ENCODE measurements around the gene TCEA2. TPM values are rescaled to one million over a fixed set of nuclear protein-coding genes. Genes with fewer than 3 reads are reported as not detected.

The TCEA2 gene
- total and polyA plus RNA-seq, 2 of the 13 experiments (the other 11 are each of a cell fraction or from before 2014, with no cell fraction given) = 28.1 to 33.7 TPM

DNA sequence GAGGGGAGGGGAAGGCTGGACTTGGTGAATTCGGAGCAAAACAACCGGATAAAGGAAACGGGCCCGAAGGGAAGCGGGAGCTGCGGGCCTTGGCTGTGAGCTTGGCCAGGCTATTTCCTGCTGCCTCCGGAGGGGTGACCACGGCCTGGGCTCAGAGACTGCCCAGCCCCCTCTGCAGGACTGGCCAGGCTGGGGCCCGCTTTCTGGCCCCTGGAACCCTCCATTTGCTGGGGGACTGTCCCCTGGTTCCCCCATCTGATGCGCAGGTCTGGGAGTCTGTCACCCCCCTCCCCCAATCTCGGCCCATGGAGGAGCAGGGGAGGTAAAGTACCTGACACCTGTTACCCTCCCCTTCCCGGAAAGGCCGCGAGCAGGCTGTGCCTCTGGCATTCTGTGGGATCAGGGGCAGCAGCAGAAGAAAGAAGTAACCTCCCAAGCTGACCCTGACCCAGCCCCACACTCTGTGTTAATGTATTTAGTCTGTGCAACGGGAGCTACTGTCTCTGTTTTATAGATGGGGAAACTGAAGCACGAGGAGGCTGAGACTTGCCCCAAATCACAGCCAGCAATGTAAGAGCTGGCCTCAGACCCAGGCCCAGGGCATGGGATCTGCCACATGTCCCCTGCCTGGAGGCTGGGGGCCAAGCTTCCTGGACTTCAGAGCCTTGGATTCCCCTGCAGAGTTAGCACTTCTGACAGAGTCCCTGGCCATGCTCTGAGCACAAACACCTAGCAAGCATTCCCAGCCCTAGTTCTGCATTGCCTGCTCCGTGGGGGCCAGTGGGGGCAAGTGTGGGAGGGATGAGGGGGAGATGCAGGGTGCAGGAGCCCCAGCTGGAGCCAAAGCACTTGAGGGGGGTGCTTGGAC lies 23.5 kb upstream of the TCEA2 start (continued):
- TF ChIP-seq, protein P1, sequence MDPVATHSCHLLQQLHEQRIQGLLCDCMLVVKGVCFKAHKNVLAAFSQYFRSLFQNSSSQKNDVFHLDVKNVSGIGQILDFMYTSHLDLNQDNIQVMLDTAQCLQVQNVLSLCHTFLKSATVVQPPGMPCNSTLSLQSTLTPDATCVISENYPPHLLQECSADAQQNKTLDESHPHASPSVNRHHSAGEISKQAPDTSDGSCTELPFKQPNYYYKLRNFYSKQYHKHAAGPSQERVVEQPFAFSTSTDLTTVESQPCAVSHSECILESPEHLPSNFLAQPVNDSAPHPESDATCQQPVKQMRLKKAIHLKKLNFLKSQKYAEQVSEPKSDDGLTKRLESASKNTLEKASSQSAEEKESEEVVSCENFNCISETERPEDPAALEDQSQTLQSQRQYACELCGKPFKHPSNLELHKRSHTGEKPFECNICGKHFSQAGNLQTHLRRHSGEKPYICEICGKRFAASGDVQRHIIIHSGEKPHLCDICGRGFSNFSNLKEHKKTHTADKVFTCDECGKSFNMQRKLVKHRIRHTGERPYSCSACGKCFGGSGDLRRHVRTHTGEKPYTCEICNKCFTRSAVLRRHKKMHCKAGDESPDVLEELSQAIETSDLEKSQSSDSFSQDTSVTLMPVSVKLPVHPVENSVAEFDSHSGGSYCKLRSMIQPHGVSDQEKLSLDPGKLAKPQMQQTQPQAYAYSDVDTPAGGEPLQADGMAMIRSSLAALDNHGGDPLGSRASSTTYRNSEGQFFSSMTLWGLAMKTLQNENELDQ (CRISPR knock-in tag; IDR thresholded peaks at IDR 0.05; ENCODE audit: borderline replicate concordance) = no peak
- TF ChIP-seq, protein P2, sequence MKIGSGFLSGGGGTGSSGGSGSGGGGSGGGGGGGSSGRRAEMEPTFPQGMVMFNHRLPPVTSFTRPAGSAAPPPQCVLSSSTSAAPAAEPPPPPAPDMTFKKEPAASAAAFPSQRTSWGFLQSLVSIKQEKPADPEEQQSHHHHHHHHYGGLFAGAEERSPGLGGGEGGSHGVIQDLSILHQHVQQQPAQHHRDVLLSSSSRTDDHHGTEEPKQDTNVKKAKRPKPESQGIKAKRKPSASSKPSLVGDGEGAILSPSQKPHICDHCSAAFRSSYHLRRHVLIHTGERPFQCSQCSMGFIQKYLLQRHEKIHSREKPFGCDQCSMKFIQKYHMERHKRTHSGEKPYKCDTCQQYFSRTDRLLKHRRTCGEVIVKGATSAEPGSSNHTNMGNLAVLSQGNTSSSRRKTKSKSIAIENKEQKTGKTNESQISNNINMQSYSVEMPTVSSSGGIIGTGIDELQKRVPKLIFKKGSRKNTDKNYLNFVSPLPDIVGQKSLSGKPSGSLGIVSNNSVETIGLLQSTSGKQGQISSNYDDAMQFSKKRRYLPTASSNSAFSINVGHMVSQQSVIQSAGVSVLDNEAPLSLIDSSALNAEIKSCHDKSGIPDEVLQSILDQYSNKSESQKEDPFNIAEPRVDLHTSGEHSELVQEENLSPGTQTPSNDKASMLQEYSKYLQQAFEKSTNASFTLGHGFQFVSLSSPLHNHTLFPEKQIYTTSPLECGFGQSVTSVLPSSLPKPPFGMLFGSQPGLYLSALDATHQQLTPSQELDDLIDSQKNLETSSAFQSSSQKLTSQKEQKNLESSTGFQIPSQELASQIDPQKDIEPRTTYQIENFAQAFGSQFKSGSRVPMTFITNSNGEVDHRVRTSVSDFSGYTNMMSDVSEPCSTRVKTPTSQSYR (CRISPR knock-in tag; IDR thresholded peaks at IDR 0.05; ENCODE audit: borderline replicate concordance) = peak; percentile 34; the same call in 1 of the 2 replicates
- TF ChIP-seq, protein P3, sequence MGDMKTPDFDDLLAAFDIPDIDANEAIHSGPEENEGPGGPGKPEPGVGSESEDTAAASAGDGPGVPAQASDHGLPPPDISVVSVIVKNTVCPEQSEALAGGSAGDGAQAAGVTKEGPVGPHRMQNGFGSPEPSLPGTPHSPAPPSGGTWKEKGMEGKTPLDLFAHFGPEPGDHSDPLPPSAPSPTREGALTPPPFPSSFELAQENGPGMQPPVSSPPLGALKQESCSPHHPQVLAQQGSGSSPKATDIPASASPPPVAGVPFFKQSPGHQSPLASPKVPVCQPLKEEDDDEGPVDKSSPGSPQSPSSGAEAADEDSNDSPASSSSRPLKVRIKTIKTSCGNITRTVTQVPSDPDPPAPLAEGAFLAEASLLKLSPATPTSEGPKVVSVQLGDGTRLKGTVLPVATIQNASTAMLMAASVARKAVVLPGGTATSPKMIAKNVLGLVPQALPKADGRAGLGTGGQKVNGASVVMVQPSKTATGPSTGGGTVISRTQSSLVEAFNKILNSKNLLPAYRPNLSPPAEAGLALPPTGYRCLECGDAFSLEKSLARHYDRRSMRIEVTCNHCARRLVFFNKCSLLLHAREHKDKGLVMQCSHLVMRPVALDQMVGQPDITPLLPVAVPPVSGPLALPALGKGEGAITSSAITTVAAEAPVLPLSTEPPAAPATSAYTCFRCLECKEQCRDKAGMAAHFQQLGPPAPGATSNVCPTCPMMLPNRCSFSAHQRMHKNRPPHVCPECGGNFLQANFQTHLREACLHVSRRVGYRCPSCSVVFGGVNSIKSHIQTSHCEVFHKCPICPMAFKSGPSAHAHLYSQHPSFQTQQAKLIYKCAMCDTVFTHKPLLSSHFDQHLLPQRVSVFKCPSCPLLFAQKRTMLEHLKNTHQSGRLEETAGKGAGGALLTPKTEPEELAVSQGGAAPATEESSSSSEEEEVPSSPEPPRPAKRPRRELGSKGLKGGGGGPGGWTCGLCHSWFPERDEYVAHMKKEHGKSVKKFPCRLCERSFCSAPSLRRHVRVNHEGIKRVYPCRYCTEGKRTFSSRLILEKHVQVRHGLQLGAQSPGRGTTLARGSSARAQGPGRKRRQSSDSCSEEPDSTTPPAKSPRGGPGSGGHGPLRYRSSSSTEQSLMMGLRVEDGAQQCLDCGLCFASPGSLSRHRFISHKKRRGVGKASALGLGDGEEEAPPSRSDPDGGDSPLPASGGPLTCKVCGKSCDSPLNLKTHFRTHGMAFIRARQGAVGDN (CRISPR knock-in tag; IDR thresholded peaks at IDR 0.05) = peak; percentile 38; the same call in 1 of the 2 replicates
- TF ChIP-seq, protein P4, sequence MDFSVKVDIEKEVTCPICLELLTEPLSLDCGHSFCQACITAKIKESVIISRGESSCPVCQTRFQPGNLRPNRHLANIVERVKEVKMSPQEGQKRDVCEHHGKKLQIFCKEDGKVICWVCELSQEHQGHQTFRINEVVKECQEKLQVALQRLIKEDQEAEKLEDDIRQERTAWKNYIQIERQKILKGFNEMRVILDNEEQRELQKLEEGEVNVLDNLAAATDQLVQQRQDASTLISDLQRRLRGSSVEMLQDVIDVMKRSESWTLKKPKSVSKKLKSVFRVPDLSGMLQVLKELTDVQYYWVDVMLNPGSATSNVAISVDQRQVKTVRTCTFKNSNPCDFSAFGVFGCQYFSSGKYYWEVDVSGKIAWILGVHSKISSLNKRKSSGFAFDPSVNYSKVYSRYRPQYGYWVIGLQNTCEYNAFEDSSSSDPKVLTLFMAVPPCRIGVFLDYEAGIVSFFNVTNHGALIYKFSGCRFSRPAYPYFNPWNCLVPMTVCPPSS (IDR thresholded peaks at IDR 0.05) = no peak
- TF ChIP-seq SIX4 (CRISPR knock-in tag; IDR thresholded peaks at IDR 0.05) = no peak
- no peak for TF ChIP-seq KMT2B (CRISPR knock-in tag; IDR thresholded peaks at IDR 0.05)
- no peak for TF ChIP-seq ZNF367 (CRISPR knock-in tag; IDR thresholded peaks at IDR 0.05; ENCODE audit: borderline replicate concordance)
- 0 out of 2 replicates have a peak, but pooled peaks have one; percentile 34 for TF ChIP-seq ZNF563 (CRISPR knock-in tag; IDR thresholded peaks at IDR 0.05)
- no peak for TF ChIP-seq ZFP1 (CRISPR knock-in tag; IDR thresholded peaks at IDR 0.05)
- TF ChIP-seq, protein P5, sequence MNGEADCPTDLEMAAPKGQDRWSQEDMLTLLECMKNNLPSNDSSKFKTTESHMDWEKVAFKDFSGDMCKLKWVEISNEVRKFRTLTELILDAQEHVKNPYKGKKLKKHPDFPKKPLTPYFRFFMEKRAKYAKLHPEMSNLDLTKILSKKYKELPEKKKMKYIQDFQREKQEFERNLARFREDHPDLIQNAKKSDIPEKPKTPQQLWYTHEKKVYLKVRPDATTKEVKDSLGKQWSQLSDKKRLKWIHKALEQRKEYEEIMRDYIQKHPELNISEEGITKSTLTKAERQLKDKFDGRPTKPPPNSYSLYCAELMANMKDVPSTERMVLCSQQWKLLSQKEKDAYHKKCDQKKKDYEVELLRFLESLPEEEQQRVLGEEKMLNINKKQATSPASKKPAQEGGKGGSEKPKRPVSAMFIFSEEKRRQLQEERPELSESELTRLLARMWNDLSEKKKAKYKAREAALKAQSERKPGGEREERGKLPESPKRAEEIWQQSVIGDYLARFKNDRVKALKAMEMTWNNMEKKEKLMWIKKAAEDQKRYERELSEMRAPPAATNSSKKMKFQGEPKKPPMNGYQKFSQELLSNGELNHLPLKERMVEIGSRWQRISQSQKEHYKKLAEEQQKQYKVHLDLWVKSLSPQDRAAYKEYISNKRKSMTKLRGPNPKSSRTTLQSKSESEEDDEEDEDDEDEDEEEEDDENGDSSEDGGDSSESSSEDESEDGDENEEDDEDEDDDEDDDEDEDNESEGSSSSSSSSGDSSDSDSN (CRISPR knock-in tag; IDR thresholded peaks at IDR 0.05) = peak; percentile 29; the same call in 1 of the 2 replicates
- TF ChIP-seq, protein P6, sequence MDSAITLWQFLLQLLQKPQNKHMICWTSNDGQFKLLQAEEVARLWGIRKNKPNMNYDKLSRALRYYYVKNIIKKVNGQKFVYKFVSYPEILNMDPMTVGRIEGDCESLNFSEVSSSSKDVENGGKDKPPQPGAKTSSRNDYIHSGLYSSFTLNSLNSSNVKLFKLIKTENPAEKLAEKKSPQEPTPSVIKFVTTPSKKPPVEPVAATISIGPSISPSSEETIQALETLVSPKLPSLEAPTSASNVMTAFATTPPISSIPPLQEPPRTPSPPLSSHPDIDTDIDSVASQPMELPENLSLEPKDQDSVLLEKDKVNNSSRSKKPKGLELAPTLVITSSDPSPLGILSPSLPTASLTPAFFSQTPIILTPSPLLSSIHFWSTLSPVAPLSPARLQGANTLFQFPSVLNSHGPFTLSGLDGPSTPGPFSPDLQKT (CRISPR knock-in tag; IDR thresholded peaks at IDR 0.05; ENCODE audit: borderline replicate concordance) = no peak
- peak; percentile 31; the same call in 1 of the 2 replicates for TF ChIP-seq MYC (CRISPR knock-in tag; IDR thresholded peaks at IDR 0.05; ENCODE audit: borderline replicate concordance)
- TF ChIP-seq ISX (CRISPR knock-in tag; conservative IDR thresholded peaks at IDR 0.05) = no peak
